T-helper 1 cell (primary cell): ENCODE measurements around the gene RBKS.

Experiments
- DNase-seq, 5 donors: peaks; one replicate each; pipeline ENCODE4 v3.0.0-alpha.2; 2012 to 2020
- total RNA-seq, 4 donors: gene quantifications; one replicate each; lab custom pipeline; 2026; lab: John Stamatoyannopoulos, UW

RBKS gene
- 3.3 to 5.6 (median 4.8) reads per million in 4 donors for total RNA-seq

GRCh38 chr2:27890146-27890923 lies at the start of gene RBKS, which contains the start of gene BABAM2:
RBKS (minus strand) TSS chr2:27890387; CDS start chr2:27890345, 42 bp downstream.
BABAM2 (plus strand) TSS chr2:27890729; CDS start chr2:27894557, 3,828 bp downstream.
- DNase-seq, result peak; percentile 79 to 90 (median 84)

GRCh38 chr2:27935026-27935425 lies 44.8 kb upstream of the RBKS start:
- DNase-seq, result no peak

- no peak for DNase-seq
Observed at GRCh38 chr2:27932396-27932795, 42.2 kb upstream of the RBKS start.

- DNase-seq, result no peak
Observed at GRCh38 chr2:27931361-27931950, 41.3 kb upstream of the RBKS start.

- DNase-seq, result no peak
Observed at GRCh38 chr2:27929916-27930486, 39.8 kb upstream of the RBKS start.

- no peak for DNase-seq
Observed at GRCh38 chr2:27925766-27926472, 35.7 kb upstream of the RBKS start.

GRCh38 chr2:27922842-27923241 lies 32.7 kb upstream of the RBKS start:
- no peak for DNase-seq

GRCh38 chr2:27921880-27922547 lies 31.8 kb upstream of the RBKS start:
- DNase-seq, result no peak

GRCh38 chr2:27921424-27921823 lies 31.2 kb upstream of the RBKS start:
- DNase-seq, result no peak

GRCh38 chr2:27920148-27920885 lies 30.1 kb upstream of the RBKS start:
- peak in 1 of 5 donors; percentile 29 for DNase-seq

GRCh38 chr2:27916293-27916995 lies 26.3 kb upstream of the RBKS start:
- no peak for DNase-seq

GRCh38 chr2:27915874-27916273 lies 25.7 kb upstream of the RBKS start:
- no peak for DNase-seq

- no peak for DNase-seq
Observed at GRCh38 chr2:27915191-27915590, 25.0 kb upstream of the RBKS start.

- no peak for DNase-seq
Observed at GRCh38 chr2:27914805-27915175, 24.6 kb upstream of the RBKS start.

- DNase-seq, result no peak
Observed at GRCh38 chr2:27914041-27914804, 24.0 kb upstream of the RBKS start.

GRCh38 chr2:27912512-27912911 lies 22.3 kb upstream of the RBKS start:
- no peak for DNase-seq

- no peak for DNase-seq
Observed at GRCh38 chr2:27911458-27912210, 21.4 kb upstream of the RBKS start.

GRCh38 chr2:27909901-27910300 lies 19.7 kb upstream of the RBKS start:
- DNase-seq, result no peak

- DNase-seq, result no peak
Observed at GRCh38 chr2:27907547-27907946, 17.4 kb upstream of the RBKS start.

- DNase-seq, result no peak
Observed at GRCh38 chr2:27906074-27906473, 15.9 kb upstream of the RBKS start.
